Measurements from ENCODE around the gene CARD8.

Gene CARD8

DNA sequence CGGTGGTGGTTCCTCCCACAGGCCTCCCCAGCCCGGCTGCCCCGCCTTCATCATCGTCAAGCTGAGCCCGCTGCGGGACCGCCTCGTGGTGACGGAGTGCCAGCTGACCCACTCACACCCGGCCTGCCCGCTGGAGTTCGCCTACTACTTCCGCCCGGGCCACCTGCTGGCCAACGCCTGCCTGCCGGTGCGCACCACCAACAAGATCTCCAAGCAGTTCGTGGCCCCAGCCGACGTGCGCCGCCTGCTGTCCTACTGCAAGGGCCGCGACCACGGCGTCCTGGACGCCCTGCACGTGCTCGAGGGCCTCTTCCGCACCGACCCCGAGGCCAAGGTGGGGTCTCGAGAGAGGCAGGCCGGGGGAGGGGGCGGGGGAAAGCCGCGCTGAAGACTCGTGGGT lies 73.3 kb downstream of the CARD8 start:
- DNase-seq (ENCODE audit: low read depth in 1 of 2, low spot score in 1 of 2), result no peak
- no peaks in the 10 kb centered on the region for H3K27me3 ChIP-seq (ENCODE audit: insufficient read depth, poor library complexity, severe bottlenecking)
- H3K27ac ChIP-seq (replicated peaks), result no peak overlapping the region
- no peak for TF ChIP-seq POLR2AphosphoS5 (IDR thresholded peaks at IDR 0.05; ENCODE audit: low read depth)
- no peak for TF ChIP-seq SPI1 (IDR thresholded peaks at IDR 0.05; ENCODE audit: borderline replicate concordance, low read depth)
- TF ChIP-seq, protein P1, sequence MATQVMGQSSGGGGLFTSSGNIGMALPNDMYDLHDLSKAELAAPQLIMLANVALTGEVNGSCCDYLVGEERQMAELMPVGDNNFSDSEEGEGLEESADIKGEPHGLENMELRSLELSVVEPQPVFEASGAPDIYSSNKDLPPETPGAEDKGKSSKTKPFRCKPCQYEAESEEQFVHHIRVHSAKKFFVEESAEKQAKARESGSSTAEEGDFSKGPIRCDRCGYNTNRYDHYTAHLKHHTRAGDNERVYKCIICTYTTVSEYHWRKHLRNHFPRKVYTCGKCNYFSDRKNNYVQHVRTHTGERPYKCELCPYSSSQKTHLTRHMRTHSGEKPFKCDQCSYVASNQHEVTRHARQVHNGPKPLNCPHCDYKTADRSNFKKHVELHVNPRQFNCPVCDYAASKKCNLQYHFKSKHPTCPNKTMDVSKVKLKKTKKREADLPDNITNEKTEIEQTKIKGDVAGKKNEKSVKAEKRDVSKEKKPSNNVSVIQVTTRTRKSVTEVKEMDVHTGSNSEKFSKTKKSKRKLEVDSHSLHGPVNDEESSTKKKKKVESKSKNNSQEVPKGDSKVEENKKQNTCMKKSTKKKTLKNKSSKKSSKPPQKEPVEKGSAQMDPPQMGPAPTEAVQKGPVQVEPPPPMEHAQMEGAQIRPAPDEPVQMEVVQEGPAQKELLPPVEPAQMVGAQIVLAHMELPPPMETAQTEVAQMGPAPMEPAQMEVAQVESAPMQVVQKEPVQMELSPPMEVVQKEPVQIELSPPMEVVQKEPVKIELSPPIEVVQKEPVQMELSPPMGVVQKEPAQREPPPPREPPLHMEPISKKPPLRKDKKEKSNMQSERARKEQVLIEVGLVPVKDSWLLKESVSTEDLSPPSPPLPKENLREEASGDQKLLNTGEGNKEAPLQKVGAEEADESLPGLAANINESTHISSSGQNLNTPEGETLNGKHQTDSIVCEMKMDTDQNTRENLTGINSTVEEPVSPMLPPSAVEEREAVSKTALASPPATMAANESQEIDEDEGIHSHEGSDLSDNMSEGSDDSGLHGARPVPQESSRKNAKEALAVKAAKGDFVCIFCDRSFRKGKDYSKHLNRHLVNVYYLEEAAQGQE (IDR thresholded peaks at IDR 0.05; ENCODE audit: insufficient replicate concordance, low read depth), result no peak
- TF ChIP-seq, protein P2, sequence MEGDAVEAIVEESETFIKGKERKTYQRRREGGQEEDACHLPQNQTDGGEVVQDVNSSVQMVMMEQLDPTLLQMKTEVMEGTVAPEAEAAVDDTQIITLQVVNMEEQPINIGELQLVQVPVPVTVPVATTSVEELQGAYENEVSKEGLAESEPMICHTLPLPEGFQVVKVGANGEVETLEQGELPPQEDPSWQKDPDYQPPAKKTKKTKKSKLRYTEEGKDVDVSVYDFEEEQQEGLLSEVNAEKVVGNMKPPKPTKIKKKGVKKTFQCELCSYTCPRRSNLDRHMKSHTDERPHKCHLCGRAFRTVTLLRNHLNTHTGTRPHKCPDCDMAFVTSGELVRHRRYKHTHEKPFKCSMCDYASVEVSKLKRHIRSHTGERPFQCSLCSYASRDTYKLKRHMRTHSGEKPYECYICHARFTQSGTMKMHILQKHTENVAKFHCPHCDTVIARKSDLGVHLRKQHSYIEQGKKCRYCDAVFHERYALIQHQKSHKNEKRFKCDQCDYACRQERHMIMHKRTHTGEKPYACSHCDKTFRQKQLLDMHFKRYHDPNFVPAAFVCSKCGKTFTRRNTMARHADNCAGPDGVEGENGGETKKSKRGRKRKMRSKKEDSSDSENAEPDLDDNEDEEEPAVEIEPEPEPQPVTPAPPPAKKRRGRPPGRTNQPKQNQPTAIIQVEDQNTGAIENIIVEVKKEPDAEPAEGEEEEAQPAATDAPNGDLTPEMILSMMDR (IDR thresholded peaks at IDR 0.05; ENCODE audit: insufficient read depth, low read length), result no peak
- TF ChIP-seq GABPA (IDR thresholded peaks at IDR 0.05; ENCODE audit: low read depth), result no peak
- H3K4me3 ChIP-seq (replicated peaks; ENCODE audit: insufficient read depth, low read length), result no peak overlapping the region

DNA sequence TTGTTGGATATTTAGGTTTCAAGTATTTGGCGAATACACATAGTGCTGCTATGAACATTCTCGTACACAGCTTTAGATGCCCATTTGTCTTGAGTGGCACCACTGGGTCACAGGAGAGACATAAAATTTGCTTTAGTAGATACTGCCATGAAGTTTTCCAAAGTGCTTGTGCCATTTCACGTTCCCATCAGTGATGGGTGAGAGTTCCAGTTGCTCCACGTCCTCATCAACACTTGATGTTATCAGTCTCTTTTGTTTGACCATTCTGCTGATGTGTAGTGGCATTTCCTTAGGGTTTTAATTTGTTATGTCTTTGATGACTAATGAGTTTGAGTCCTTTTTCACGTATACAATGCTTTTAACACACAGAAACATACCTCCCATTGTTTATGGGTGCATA lies 74.2 kb downstream of the CARD8 start:
- no peak for TF ChIP-seq SPI1 (IDR thresholded peaks at IDR 0.05; ENCODE audit: borderline replicate concordance, low read depth)
- TF ChIP-seq, protein P2 (IDR thresholded peaks at IDR 0.05; ENCODE audit: insufficient read depth, low read length), result no peak
- TF ChIP-seq, protein P1 (IDR thresholded peaks at IDR 0.05; ENCODE audit: insufficient replicate concordance, low read depth), result no peak
- TF ChIP-seq GABPA (IDR thresholded peaks at IDR 0.05; ENCODE audit: low read depth), result no peak
- no peak for TF ChIP-seq POLR2AphosphoS5 (IDR thresholded peaks at IDR 0.05; ENCODE audit: low read depth)

DNA sequence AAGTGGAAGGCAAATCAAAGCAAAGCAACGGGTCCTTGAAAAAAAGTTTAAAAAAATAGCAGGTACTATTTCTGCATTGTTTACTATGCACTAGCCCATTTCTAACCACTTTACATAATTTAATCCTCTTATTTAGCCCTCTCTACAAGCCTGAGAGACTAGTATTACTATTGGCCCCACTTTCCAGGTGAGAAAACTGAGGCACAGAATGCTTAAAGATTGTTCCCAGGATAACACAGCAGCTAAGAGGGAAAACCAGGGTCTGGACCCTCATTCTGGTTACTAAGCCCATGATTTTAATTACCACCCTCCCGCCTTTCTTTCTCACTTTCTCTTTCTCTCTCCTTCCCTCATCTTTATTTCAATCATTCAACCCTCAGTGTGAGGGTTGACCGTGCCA lies 79.5 kb downstream of the CARD8 start:
- no peak for DNase-seq (ENCODE audit: low read depth in 1 of 2, low spot score in 1 of 2)
- TF ChIP-seq POLR2AphosphoS5 (IDR thresholded peaks at IDR 0.05; ENCODE audit: low read depth) (no peak), SPI1 (IDR thresholded peaks at IDR 0.05; ENCODE audit: borderline replicate concordance, low read depth) (no peak), GABPA (IDR thresholded peaks at IDR 0.05; ENCODE audit: low read depth) (no peak)
- TF ChIP-seq, protein P2 (IDR thresholded peaks at IDR 0.05; ENCODE audit: insufficient read depth, low read length), result no peak
- TF ChIP-seq, protein P1 (IDR thresholded peaks at IDR 0.05; ENCODE audit: insufficient replicate concordance, low read depth), result no peak
- Histone ChIP-seq H3K27me3 (ENCODE audit: insufficient read depth, poor library complexity, severe bottlenecking) (no peaks in the 10 kb centered on the region), H3K4me3 (replicated peaks; ENCODE audit: insufficient read depth, low read length) (no peak overlapping the region), H3K27ac (replicated peaks) (peak overlapping the region; percentile 77)

More for the DNA sequence above, 74.2 kb downstream of the CARD8 start:
- Histone ChIP-seq H3K4me3 (replicated peaks; ENCODE audit: insufficient read depth, low read length) (no peak overlapping the region), H3K27me3 (ENCODE audit: insufficient read depth, poor library complexity, severe bottlenecking) (no peaks in the 10 kb centered on the region), H3K27ac (replicated peaks) (no peak overlapping the region)
- no peak for DNase-seq (ENCODE audit: low read depth in 1 of 2, low spot score in 1 of 2)

Data from HL-60 (cell line).